Esophagus muscularis mucosa (tissue), 4 donors: Measurements from ENCODE around the gene ATP7A. TPM values are rescaled to one million over a fixed set of nuclear protein-coding genes. Genes with fewer than 3 reads are reported as not detected.

ENCODE experiments used
- DNase-seq: peaks from one replicate; pipeline ENCODE4 v3.0.0-alpha.2; 2017; ENCODE audit errors: extremely low spot score
- H3K27ac ChIP-seq, 4 donors: fragments of 200-600 bp; sonication (generic); replicated peaks in 1 of 4; 1 replicate in 3 of 4; 2 replicates in 1 of 4; pipeline ENCODE4 v1.5.1; 2016 to 2019; ENCODE audit warnings: mild to moderate bottlenecking in 1 of 4
- H3K27me3 ChIP-seq, 4 donors: fragments of 200-600 bp; sonication (generic); one replicate each; pipeline versions ENCODE4 v1.5.1 to v1.6.0; 2016 to 2019
- H3K36me3 ChIP-seq, 4 donors: fragments of 200-600 bp; sonication (generic); one replicate each; pipeline ENCODE4 v1.5.1; 2016 to 2019
- H3K4me1 ChIP-seq, 4 donors: fragments of 200-600 bp; sonication (generic); one replicate each; pipeline ENCODE4 v1.5.1; 2016 to 2019
- H3K4me3 ChIP-seq, 4 donors: fragments of 200-600 bp; sonication (generic); 1 replicate in 2 of 4; 2 replicates in 2 of 4; pipeline ENCODE4 v1.5.1; 2016 to 2019; ENCODE audit warnings: mild to moderate bottlenecking in 4 of 4, moderate library complexity in 1 of 4
- H3K9me3 ChIP-seq, 4 donors: fragments of 200-600 bp; sonication (generic); 1 replicate in 3 of 4; 2 replicates in 1 of 4; pipeline ENCODE4 v1.5.1; 2016 to 2019
- EP300 ChIP-seq: sonication (generic); formaldehyde crosslinking; IDR thresholded peaks from one replicate; pipeline ENCODE4 v1.6.1; 2017; ENCODE audit warnings: antibody characterized with exemption
- POLR2A ChIP-seq: fragments of 450-650 bp; IDR thresholded peaks from one replicate; pipeline ENCODE4 v1.6.1; 2017; ENCODE audit warnings: antibody characterized with exemption, moderate library complexity, mild to moderate bottlenecking, low read depth
- POLR2AphosphoS5 ChIP-seq, 2 donors: sonication (generic); formaldehyde crosslinking; IDR thresholded peaks; one replicate each; pipeline ENCODE4 v1.6.1; 2017; ENCODE audit warnings: antibody characterized with exemption in 2 of 2
- WGBS: methylation state at CpG from one replicate; pipeline ENCODE4 v1.1.5; 2018; 5-methylcytosine and 5-hydroxymethylcytosine counted together
- intact Hi-C: fragments of 100-400 bp; cut with DNase I; formaldehyde crosslinking; loops from one replicate; pipeline ENCODE4 v1.15.1; 2023
- total RNA-seq, 4 donors: library from RNA; depleted of rRNA; stranded (reverse); fragments of >200 nt; gene quantifications; one replicate each; pipeline versions ENCODE4 v1.1.0 to v1.2.1, GENCODE V29; 2016
- TF ChIP-seq, protein P1 (sequence below), 3 experiments: fragments of 200-600 bp in 2 of 3; fragments of 450-650 bp in 1 of 3; sonication (generic) in 2 of 3; IDR thresholded peaks; one replicate each; pipeline ENCODE4 v1.5.1; 2017 to 2019; ENCODE audit warnings: antibody characterized with exemption in 3 of 3, mild to moderate bottlenecking in 2 of 3, moderate library complexity in 1 of 3

Gene ATP7A
- total RNA-seq, 4 donors from 2014 or later, result 10.7 to 14.1 (median 12.8) TPM

DNA sequence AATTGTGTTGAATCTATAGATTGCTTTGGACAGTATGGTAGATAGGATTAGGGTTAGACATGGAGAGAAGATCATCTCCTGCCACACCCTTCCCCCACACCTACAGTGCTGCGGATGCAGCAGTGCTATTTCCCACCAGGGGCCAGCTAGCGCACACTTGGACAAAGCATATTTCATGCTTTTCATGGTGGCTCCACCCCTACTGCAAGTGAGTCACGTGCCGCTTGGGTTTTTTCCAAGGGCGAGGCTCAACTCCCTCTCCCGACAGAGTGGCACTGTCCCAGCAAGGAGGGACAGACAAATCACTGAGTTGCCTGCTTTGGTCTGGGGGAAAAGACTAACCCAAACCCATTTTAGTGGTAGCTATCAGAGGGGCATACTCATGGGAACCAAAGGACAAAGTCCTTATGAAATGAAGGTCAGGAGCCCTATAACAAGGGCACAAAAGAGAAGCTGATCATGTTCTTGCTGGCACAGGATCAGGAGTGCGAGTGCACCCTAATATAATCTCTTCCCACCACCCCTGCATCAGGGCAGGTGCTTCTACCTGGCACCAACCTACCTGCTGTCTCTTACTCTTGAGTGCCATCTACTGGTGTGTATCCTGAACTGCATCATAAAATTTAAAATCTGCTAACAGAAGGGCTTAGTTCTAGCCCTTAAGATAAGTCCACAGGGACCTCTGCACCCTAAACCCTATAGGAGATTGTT, 114.0 kb downstream of the ATP7A start:
- intact Hi-C loops, result no loop called here
- WGBS, result 68% methylated on average over 2 of the region's 7 CpGs
- TF ChIP-seq, protein P1, sequence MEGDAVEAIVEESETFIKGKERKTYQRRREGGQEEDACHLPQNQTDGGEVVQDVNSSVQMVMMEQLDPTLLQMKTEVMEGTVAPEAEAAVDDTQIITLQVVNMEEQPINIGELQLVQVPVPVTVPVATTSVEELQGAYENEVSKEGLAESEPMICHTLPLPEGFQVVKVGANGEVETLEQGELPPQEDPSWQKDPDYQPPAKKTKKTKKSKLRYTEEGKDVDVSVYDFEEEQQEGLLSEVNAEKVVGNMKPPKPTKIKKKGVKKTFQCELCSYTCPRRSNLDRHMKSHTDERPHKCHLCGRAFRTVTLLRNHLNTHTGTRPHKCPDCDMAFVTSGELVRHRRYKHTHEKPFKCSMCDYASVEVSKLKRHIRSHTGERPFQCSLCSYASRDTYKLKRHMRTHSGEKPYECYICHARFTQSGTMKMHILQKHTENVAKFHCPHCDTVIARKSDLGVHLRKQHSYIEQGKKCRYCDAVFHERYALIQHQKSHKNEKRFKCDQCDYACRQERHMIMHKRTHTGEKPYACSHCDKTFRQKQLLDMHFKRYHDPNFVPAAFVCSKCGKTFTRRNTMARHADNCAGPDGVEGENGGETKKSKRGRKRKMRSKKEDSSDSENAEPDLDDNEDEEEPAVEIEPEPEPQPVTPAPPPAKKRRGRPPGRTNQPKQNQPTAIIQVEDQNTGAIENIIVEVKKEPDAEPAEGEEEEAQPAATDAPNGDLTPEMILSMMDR (IDR thresholded peaks at IDR 0.05), result peak; percentile 35 to 39 (median 37)
- no peak for TF ChIP-seq POLR2AphosphoS5 (IDR thresholded peaks at IDR 0.05)
- no peak for TF ChIP-seq EP300
- TF ChIP-seq POLR2A, result no peak

DNA sequence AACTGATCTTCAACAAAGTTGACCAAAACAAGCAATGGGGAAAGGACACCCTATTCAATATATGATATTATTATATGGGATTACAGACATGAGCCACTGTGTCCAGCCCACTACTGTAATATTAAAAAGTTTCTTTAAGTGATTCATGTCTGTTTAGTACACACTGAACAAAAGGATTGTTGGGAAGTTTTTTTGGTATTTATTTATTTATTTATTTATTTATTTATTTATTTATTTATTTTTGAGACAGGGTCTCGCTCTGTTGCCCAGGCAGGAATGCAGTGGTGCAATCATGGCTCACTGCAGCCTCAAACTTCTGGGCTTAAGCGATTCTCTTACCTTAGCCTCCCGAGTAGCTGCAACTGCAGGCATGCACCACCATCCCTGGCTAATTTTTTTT, 117.3 kb downstream of the ATP7A start:
- no peak for TF ChIP-seq POLR2A
- no peak for TF ChIP-seq EP300
- TF ChIP-seq POLR2AphosphoS5 (IDR thresholded peaks at IDR 0.05), result no peak
- TF ChIP-seq, protein P1 (IDR thresholded peaks at IDR 0.05), result no peak
- no peaks in the 10 kb centered on the region for H3K36me3 ChIP-seq
- no peaks in the 10 kb centered on the region for H3K27me3 ChIP-seq
- H3K9me3 ChIP-seq, result no peaks in the 10 kb centered on the region
- no peak overlapping the region for H3K27ac ChIP-seq
- H3K4me3 ChIP-seq, result no peak overlapping the region
- 77% methylated on average over 3 of the region's 3 CpGs for WGBS
- DNase-seq, result no peak
- no peaks in the 10 kb centered on the region for H3K4me1 ChIP-seq
- intact Hi-C loops, result no loop called here

More for the DNA sequence above, 114.0 kb downstream of the ATP7A start:
- no peaks in the 10 kb centered on the region for H3K4me1 ChIP-seq
- no peak for DNase-seq
- no peak overlapping the region for H3K4me3 ChIP-seq
- peaks cover 0 to 5% (median 0%) of the 10 kb centered on the region in 4 donors for H3K36me3 ChIP-seq
- no peaks in the 10 kb centered on the region for H3K9me3 ChIP-seq
- no peaks in the 10 kb centered on the region for H3K27me3 ChIP-seq
- H3K27ac ChIP-seq, result no peak overlapping the region

DNA sequence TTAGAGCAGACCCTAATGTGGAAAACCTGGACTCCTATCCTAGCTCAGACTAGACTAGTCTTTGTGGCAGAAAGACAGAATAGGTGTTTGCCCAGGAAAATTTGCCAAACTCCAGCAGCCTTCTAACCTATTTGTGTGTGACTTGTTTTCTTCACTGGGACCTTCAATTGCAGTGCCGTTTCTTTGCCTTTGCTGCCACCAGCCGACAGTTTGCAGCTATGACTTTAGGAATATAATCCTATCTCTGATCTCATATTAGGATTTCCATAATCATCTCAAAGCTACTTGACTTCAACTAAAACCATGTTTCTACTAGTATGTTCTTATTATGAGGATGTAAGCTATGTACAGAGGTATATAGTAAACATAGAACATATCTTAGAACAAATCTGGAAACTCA, 119.2 kb downstream of the ATP7A start:
- Histone ChIP-seq H3K9me3 (no peaks in the 10 kb centered on the region), H3K4me1 (no peaks in the 10 kb centered on the region), H3K36me3 (peaks cover 0 to 5% (median 0%) of the 10 kb centered on the region in 4 donors), H3K27me3 (no peaks in the 10 kb centered on the region), H3K4me3 (no peak overlapping the region), H3K27ac (no peak overlapping the region)
- intact Hi-C loops, result no loop called here
- DNase-seq, result no peak
- WGBS, result 32% methylated on average over 2 of the region's 2 CpGs
- TF ChIP-seq, protein P1 (IDR thresholded peaks at IDR 0.05), result peak in 2 of 3 experiments; percentile 40 to 45
- no peak for TF ChIP-seq POLR2AphosphoS5 (IDR thresholded peaks at IDR 0.05)

DNA sequence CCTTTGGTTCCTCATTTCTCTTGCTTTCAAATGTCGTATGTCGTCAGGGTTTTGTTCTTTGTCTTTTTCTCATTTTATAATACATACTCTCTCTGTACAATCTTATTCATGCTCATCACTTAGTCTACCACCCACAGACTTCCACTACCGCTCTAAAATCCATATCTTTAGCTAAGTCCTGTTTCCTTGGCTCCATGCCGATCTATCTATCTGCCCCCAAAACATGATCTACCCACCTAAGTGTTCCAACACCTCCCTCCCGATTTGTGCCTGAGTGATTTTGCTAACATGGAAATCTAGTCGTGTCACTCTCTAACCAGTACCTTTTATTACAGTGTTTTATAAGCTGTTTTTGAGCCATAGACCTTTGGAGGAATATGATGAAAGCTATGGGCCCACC, 124.6 kb downstream of the ATP7A start:
- intact Hi-C loops, result no loop called here
- 77% methylated on average over 6 of the region's 6 CpGs for WGBS

More for the DNA sequence above, 124.6 kb downstream of the ATP7A start:
- TF ChIP-seq, protein P1 (IDR thresholded peaks at IDR 0.05), result no peak
- TF ChIP-seq POLR2AphosphoS5 (IDR thresholded peaks at IDR 0.05) (no peak), EP300 (no peak), POLR2A (no peak)
- Histone ChIP-seq H3K27ac (no peak overlapping the region), H3K36me3 (peaks cover 0 to 10% (median 0%) of the 10 kb centered on the region in 4 donors), H3K4me3 (no peak overlapping the region), H3K9me3 (no peaks in the 10 kb centered on the region), H3K4me1 (no peaks in the 10 kb centered on the region), H3K27me3 (no peaks in the 10 kb centered on the region)
- DNase-seq, result no peak
